Dermis blood vessel endothelial cell (primary cell): Measurements from ENCODE around the gene LNP1. TPM values are rescaled to one million over a fixed set of nuclear protein-coding genes. Genes with fewer than 3 reads are reported as not detected.

Experiments used
- DNase-seq: peaks from one replicate; pipeline ENCODE4 v3.0.0; 2010
- total RNA-seq: library from RNA; depleted of rRNA; stranded (reverse); fragments of >200 nt; gene quantifications from 2 replicates; pipeline ENCODE4 v1.2.3, GENCODE V29; 2014

The LNP1 gene
- total RNA-seq, 1 donor from 2014 or later: 0.51 TPM

DNA sequence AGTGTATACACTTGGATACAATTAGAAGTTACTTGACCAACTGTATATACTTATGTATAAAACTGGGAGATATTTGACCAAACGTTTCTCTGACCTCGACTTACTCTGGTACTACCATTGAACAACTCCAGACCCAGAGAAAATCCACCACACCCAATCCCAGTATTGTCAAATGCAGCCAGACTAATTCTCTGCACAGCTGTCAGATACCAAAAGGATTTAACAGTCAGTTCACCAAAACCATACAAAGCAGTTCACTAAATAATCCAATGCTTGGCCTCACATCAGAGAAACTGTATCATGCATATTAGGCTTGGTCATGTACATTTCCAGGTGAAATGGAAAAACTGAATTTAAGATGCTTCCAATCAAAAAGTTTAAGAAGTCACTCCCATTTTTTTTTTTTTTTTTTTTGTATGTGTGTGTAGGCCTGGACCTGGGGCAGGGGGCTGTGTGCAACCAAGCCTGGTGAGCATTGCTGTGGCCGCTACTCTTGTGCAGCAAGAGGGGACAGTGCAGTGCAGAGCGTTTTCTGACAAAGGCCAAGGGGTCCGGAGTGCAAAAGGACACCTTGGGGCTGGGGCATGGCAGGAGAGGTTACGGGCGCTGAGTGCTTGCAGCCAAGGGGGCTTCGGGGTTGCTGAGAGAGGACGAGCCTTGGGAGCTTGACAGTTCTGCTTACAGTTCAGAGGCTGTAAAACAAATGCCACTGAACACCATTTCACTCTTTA lies 1.8 kb upstream of the LNP1 start:
- DNase-seq: no peak

GRCh38 chr3:100400419-100400779 lies 940 bp upstream of the LNP1 start:
- peak; percentile 48 for DNase-seq

- peak; percentile 55 for DNase-seq
These were observed 319 bp downstream of the LNP1 start for GRCh38 chr3:100401674-100402041.

GRCh38 chr3:100402256-100402655 lies 917 bp downstream of the LNP1 start:
- peak; percentile 12 for DNase-seq

- DNase-seq: no peak
These were observed 1.6 kb downstream of the LNP1 start for GRCh38 chr3:100402891-100403290.

- DNase-seq: no peak
These were observed 2.3 kb downstream of the LNP1 start for GRCh38 chr3:100403362-100404249.

- DNase-seq: no peak
These were observed 2.9 kb downstream of the LNP1 start for GRCh38 chr3:100404250-100404548.

DNA sequence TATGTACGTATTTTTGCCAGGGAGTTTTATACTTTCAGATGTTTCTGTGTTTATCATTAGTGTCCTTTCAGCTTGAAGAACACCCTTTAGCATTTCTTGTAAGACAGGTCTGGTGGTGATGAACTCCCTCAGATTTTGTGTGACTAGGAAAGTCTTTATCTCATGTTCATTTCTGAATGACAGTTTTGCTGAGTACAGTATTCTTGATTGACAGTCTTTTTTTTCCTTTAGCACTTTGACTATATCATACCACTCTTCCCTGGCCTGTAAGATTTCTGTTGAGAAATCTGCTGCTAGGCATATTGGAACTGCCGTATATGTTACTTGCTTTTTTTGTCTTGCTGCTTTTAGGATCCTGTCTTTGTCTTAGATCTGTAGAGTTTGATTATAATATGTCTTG lies 5.8 kb downstream of the LNP1 start:
- DNase-seq: no peak

DNA sequence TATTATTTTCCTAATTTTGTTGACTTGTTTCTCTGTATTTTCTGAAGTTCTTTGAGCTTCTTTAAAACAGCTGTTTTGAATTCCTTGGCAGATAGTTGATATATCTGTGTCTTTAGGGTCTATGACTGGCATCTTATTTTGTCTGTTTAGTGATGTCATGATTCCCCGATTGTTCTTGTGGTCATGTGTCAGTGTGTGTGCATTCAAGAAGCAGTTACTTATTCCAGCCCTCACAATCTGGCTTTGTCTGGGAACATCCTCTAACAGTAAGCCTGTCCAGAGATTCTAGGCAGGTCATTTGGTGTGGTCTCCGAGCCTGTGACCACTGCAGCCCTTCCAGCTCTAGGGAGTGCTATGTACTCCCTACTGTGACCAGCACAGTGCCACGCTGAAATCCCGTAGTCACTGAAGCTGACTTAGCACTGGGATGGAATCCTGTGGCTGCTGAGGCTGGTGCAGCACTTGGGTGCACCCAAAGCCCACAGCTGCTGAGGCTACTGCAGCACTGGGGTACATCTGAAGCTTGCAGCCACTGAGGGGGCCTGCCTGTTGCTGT lies 6.7 kb downstream of the LNP1 start:
- no peak for DNase-seq

DNA sequence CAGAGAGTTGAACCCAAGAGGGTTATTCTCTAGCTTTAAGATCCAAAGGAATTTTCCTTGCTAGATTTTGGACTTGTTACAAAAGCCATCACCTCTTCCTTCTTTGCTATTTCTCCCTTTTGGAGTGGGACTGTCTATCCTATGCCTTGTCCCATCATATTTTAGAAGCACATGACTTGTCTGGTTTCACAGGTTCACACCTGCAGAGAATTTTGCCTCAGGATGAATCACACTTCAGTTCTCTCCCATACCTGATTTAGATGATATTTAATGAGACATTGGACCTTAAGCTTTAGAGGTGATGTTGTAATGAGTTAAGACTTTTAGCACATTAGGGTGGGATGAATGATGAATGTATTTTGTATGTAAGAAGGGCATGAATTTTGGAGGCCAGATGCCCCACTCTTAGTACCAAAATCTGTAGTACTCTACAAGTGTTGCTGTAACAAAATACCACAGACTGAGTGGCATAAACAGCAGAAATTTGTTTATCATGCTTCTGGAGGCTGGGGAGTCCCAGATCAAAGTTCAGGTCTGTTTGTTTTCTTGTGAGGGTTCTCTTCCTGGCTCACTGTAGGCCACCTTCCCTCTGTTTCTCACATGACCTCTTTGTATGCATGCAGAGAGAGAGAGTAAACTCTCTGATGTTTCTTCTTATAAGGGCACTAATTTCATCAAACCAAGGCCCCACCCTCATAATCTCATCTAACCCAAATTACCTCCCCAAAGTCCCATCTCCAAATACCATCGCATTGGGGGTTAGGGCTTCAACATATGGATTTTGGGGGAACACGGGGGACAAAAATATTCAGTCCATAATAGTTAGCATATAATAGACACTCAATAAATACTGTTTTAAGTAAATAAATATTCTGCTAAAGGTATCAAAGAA lies 10.0 kb downstream of the LNP1 start:
- no peak for DNase-seq

GRCh38 chr3:100412912-100413590 lies 11.7 kb downstream of the LNP1 start:
- DNase-seq: no peak

- DNase-seq: no peak
These were observed 12.3 kb downstream of the LNP1 start for GRCh38 chr3:100413613-100414012.

DNA sequence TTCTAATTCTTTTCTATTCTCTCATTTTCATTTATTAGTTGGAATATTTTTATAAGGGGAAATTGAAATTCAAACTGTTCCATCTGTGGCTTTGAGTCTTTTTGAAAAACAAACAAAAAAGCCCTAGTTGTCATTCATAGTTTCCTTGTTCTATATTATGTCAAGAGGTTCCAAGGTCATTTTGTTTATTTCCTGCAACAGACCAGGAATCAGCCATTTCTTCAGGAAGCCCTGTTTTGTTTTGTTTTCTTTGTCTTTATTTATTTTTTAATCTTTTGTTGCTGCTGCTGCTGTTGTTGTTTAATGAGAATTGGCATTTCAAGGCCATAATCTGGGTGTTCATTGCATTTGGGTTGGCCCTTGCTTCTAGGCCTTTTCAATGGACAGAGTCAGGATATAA lies 14.8 kb downstream of the LNP1 start:
- DNase-seq: peak; percentile 15

GRCh38 chr3:100416863-100417262 lies 15.5 kb downstream of the LNP1 start:
- DNase-seq: no peak

DNA sequence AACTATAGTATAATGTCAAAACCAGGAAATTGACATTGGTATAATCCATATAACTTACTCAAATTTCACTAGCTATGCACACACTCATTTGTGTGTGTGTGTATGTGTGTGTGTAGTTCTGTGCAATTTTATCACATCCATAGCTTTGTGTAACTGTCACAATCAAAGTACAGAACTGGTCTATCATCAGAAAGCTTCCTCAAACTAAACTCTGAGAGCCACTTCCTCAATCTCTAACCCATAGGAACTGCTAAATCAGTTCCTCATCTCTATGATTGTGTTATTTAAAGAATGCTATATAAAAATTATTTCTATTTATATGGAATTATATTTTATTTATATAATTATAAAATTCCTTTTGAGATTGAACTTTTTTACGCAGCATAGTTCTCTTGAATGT lies 18.1 kb downstream of the LNP1 start:
- DNase-seq: no peak

DNA sequence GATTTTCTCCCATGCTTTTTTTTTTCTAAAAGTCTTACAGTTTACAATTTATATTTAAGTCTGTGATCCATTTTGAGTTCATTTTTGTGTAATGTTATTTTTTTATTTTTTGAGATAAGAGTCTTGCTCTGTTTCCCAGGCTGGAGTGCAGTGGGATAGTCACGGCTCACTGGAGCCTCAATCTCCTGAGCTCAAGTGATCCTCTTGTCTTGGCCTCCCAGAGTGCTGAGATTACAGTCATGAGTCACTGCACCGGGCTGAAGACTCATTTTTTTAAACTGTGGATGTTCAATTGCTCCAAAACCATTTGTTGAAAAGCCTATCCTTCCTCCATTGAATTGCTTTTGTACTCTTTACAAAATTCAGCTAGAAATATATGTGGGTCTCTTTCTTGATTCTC lies 19.5 kb downstream of the LNP1 start:
- no peak for DNase-seq

GRCh38 chr3:100423611-100424010 lies 22.3 kb downstream of the LNP1 start:
- DNase-seq: no peak

DNA sequence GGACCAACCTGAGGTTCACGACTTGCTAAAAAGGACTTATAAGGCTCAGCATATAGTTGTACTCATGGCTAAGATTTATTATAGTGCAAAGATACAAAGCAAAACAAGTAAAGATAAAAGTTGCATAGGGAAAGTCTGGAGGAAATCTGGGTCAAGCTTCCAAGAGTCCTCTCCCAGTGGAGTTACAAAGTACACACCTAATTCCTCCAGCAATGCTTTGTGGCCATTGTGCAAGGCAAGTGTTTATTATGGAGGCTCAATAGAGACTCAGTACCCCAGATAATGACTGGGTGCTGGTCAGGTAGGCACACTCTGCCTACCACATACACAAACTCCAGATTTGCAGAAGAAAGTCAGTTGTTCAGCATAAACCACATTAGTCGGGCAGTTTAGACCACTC lies 22.9 kb downstream of the LNP1 start:
- no peak for DNase-seq

DNA sequence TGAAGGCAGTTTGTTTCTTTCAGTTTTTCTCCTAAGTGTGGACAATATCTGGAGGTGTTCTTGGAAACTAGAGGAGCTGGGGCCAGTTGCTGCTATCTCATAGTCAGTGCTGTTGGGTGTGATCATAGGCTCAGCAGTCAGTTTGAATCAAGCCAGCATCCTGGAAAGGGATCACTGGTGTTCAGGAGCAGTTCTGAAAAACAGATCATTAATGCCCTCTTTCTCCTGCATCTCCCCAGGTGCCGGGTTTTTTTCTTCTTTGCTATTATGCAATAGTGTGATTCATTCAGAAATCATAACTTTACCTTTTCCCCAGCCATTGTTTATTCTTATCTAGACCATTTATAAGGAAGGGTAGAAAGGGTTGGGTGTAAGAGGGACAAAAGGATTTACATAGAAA lies 24.0 kb downstream of the LNP1 start:
- DNase-seq: peak; percentile 6

DNA sequence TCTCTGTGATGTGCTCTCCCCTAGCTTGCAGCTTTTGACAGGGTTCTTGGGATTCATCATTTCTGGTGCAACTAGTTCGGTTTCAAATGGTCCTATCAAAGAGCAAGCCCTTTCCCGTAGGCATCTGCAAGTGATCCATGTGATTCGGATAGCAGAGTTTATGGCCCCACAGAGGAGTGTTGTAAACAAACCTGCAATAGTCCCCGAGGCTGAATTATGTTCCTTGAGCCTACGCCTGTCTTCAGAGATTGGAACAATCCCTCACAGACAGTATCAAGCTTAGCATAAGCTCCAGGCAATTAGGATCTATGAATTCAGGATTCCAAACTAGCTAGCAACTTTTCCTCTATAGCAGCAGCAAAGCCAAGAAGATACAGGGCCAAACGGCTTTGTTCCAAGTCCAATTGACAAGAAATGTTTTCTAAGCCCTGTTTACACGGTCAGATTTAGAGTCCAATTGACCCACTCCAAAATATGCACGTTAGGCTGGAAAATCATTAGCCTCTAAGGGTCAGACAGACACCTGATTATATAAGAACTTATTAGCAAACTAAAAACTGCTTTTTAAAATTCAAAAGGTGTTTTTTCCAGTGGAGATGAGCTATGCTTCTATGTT lies 24.8 kb downstream of the LNP1 start:
- DNase-seq: no peak

- peak; percentile 56 for DNase-seq
These were observed 26.4 kb downstream of the LNP1 start for GRCh38 chr3:100427699-100428098.

DNA sequence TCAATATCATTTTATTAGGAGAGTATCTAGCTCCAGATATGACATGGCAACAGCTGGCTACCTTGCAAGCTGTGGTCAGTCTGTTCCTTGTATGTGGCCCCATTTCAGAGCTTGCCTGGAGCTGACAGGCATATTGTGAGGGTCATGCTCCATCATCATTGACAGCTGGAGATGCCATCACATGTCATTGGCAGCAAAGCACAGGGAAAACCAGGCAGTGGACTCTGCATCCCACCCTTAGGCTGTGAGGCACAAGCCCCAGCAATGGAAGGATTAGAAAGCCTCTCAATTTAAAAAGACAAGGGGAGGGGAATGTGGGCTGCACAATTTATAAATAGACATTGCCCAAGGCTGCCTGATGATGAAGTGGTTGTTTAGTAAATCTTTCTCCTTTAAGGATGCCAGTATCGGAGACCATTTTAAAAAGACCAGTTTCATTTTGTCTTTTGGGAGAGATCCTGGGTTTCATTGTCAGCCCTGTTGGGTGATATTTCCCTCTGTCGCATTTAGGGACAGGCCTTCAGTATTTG lies 27.9 kb downstream of the LNP1 start:
- no peak for DNase-seq
